COLO668 (cell line): ENCODE measurements around the gene SMYD3.
A peak's percentile ranks its signal among the peaks of the same experiment; 100 is the strongest.

Experiments used
- DNase-seq: peaks from one replicate; lab custom pipeline; 2025; ENCODE audit not compliant: unreplicated experiment; lab: John Stamatoyannopoulos, UW

Gene SMYD3

DNA sequence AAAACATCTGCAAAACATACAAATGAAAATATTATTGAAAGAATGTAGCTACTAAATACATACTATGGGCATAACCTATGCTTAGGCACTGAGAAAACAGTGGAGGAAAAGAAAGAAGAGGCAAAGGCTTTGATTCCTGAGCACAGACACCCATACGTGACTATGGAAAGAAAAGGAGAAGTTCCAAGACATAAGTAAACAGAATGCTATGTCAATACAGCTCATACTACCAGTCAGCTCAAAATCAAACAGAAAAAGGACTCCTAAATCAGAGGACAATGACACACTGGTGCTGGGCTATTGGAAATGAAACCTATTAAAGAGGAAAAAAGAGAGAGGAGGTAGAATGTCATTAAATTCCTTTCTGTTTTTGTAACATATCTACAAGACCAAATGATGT, 225.4 kb downstream of the SMYD3 start:
- DNase-seq = no peak

DNA sequence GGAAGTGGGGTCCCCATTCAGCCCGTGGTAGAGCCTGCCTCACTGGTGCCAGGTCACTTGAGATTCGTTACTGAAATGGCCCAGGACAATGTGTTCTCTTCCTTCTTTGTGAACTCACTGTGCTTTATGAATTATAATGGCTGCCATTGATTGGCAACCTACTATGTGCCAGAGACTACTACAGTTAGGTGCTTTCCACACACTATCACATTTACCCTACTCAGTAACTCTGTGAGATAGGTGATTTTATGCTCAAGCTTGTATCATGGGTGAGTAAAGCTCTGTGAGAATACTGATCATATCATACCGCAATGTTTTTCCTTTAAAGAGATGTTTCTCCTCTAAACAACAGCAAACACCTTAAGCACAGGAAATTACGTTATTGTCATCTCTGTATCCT, 225.9 kb downstream of the SMYD3 start:
- DNase-seq = no peak

- peak; percentile 26 for DNase-seq
Observed at GRCh38 chr1:246280551-246280950, 226.5 kb downstream of the SMYD3 start.

- DNase-seq = no peak
Observed at GRCh38 chr1:246279402-246279801, 227.7 kb downstream of the SMYD3 start.

GRCh38 chr1:246278371-246278770, 228.7 kb downstream of the SMYD3 start:
- no peak for DNase-seq

GRCh38 chr1:246275036-246275435, 232.0 kb downstream of the SMYD3 start:
- no peak for DNase-seq

GRCh38 chr1:246274186-246274585, 232.9 kb downstream of the SMYD3 start:
- no peak for DNase-seq

- DNase-seq = no peak
Observed at GRCh38 chr1:246271516-246271915, 235.6 kb downstream of the SMYD3 start.

DNA sequence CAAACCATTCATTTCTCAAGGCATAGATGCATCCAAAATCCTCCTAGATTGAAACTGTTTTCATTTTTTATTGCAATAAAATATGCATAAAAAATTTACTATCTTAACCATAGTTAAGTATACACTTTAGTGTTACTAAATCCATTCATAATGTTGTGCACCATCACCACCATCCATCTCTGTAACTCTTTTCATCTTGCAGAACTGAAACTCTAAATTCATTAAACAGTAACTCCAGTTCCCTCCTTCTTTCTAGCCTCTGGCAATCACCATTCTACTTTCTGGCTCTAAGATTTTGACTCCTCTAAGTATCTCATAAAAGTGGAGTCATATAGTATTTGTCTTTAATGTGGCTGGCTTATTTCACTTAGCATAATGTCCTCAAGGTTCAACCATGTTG, 236.8 kb downstream of the SMYD3 start:
- no peak for DNase-seq

GRCh38 chr1:246269466-246269865, 237.6 kb downstream of the SMYD3 start:
- DNase-seq = no peak

- DNase-seq = no peak
Observed at GRCh38 chr1:246267896-246268295, 239.2 kb downstream of the SMYD3 start.

DNA sequence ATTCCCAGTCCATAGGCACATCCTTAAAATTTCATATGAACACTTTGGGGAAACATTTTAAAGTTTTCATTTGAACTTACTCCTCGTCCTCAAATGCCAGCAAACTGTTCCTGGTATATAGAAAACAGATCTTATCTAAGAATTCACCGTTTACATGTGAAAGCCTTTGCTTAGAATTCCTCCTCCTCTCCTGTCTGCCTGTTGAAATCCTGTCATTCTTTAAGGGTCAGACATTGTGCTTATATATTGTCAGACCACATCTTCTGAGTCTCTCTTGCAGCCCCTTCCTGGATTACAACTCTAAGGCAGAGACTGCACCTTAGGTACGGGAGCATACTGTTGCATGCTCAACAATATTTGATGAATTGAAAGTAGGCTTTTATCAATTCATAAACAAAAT, 239.7 kb downstream of the SMYD3 start:
- no peak for DNase-seq

DNA sequence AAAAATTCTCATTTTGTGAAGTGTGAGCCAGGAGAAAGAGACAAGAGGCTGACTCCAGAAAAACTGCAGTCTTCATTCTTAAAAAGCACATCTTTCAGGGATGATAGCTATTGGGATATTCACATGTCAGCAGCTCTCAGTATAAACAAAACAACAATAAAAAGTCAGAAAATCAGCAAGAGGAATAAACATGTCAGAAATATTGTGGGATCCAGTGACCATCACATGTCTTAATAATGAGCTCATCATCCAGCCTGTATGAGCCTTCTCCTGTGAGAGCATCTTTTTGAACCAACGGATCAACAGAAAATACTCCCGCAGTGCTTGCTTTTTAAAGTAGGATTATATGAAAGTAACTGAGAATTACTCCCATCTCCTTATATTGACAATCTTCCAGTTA, 241.6 kb downstream of the SMYD3 start:
- DNase-seq = no peak

DNA sequence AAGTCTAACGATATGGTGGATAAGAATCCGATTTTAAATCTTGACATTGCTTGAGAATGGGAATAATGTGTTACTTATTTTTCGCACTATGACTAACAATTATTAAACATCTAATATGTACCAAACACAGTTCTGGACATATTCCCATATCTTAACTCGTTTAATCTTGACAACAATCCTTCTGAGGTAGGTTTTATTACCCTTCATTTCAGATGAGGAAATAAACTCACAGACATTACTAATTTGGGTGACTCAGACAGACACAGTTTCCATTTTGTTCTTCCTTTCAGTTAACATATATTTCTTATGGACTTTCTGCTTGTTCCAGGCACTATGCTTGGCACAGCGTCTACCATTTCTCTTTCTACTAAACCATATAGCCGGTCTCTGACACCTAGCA, 244.8 kb downstream of the SMYD3 start:
- no peak for DNase-seq

GRCh38 chr1:246261639-246262038, 245.4 kb downstream of the SMYD3 start:
- DNase-seq = no peak

DNA sequence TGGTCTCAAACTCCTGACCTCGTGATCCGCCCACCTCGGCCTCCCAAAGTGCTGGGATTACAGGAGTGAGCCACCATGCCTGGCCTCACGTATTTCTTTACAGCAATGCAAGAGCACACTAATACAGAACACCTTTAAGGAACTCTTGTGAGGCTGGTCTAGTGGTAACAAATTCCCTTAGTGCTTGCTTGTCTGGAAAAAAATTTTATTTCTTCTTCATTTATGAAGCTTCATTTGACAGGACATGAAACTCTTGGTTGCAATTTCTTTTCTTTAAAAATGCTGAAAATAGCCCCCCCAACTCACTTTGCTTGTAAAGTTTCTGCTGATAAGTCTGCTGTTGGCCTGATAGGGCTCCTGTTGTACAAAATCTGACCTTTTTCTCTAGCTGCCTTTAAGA, 248.8 kb downstream of the SMYD3 start:
- no peak for DNase-seq

DNA sequence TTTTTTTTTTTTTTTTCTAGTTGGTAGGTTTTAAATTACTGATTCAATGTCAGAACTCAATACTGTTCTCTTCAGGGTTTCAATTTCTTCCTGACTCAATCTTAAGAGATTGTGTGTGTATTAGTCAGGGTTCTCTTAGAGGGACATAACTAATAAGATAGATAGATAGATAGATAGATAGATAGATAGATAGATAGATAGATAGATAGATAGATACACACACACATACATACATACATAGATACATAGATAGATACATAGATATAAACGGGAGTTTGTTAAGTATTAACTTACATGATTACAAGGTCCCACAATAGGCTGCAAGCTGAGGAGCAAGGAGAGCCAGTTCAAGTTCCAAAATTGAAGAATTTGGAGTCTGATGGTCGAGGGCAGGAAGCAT, 251.3 kb downstream of the SMYD3 start:
- no peak for DNase-seq

GRCh38 chr1:246254854-246255253, 252.2 kb downstream of the SMYD3 start:
- DNase-seq = no peak

DNA sequence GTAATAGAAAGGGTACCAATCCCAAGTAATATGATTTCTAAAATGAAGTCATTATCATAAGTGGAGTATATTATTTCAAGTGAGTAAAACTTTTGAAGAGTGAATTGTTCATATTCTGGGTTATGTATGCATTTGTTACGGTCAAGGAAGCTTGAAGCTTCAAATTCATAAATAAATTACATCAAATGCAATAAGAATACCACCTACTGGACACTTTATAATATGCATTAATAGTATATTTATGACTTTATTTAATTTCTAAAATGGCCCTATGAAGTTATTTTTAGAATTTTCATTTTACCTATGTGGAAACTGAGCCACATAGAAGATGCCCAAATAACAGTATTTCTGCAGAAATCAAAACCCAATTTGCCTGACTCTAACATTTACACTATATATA, 260.6 kb downstream of the SMYD3 start:
- no peak for DNase-seq

DNA sequence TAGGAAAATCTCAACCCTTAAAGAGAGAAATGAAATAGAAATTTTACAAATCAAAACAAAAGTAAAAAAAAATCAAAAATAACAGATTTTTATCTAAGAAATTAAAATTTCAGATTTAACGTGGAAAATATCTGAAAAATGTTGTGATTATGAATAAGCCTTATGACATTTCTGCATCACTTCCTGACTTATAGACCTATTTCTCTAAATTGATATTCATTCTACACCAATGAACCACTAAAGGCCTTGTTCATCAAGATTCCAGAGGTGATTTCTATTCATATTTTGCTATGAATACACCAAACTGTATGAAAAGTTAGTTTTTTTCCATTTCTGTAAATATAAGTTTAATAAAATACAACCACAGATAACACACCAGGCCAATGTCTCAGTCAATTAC, 261.5 kb downstream of the SMYD3 start:
- DNase-seq = no peak

DNA sequence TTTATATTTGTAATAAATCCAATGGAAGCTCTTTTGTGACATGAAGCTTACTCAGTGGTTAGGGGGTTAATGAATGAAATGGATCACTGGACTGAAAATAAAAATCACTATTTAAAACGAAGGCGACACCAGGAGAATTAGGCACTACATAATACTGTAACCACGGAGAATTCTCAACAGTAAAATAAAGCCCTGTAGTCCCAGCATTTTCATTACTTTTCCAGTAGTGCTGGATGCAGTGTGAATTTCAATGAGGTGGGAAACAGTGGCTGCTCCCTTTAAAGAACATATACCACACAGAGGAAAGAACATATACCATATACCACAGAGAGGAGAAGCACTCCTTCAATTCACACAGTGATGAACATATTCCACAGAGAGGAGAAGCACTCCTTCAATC, 275.0 kb downstream of the SMYD3 start:
- no peak for DNase-seq

DNA sequence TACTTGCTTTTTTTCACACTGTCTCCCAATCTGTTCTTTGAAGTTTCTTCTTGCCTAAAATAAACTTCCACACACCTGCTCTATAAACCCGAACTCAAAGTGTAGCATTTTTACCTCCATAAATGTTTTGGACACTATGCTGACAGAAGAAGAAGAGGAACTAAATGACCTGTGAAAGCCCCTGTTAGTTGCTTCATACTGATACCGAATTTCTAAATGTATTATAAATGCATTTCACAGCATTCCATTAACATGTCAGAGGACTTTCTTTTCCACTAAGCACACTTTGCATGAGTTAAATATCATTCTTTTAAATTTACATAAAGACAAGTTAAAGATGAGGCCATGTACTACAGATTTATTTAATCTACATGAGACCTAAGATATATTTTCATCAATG, 281.0 kb downstream of the SMYD3 start:
- no peak for DNase-seq

DNA sequence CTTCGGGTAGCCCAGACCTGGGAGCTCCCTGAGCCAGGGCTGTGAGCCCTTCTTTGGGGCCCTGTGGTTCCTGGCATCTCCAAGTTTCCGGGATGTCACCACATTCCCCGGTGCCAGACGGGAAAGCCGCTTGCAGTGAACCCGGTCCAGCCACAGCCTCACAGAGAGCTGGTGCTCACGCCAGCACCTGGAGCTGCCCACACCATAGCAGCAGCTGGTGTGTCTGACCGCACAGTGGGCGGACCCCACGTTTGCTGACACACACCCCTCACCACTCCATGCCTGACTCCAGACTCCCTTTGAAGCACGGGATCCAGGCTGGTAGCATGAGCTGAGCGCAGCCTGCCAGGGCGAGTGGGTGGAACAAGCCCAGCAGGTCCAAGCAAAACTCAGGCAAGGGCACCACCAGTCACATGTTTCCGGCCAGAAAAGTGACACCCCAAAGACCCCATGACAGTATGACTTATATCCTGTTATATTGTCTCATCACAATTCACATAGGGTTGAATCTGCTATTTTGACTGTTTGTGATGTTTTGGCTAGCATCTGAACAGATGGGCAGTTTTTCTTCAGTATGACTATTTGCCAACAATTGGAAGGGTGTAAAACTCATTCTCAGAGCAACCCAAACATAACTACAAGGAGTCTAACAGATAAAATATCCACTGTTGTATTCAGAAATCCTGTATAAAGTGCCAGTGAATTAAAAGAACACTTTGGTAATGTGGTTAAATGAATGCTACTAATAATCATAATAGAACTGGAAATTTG, 285.4 kb downstream of the SMYD3 start:
- DNase-seq = no peak
